NCI-H345 (cell line): ENCODE measurements around the gene PPFIA1.

Experiments used
- DNase-seq: peaks from one replicate; lab custom pipeline; 2025; lab: John Stamatoyannopoulos, UW

PPFIA1 gene

GRCh38 chr11:70433526-70433925, 163.0 kb downstream of the PPFIA1 start:
- no peak for DNase-seq
